CD4-positive, CD25-positive, alpha-beta regulatory T cell (primary cell): ENCODE data around the gene ANXA2. TPM values are rescaled to one million over a fixed set of nuclear protein-coding genes. Genes with fewer than 3 reads are reported as not detected.

Experiments
- ATAC-seq, 2 donors: fragments of 150-1000 bp; cut with Tn5 transposase; one replicate each; pipeline ENCODE4 v1.10.0; 2021; ENCODE audit warnings: low read depth in 2 of 2, moderate number of reproducible peaks in 2 of 2, moderate library complexity in 1 of 2
- DNase-seq, 3 donors: peaks; one replicate each; pipeline versions ENCODE4 v3.0.0 to v3.0.0-alpha.2; 2012 to 2022; ENCODE audit warnings: mixed read lengths in 1 of 3
- H3K27ac ChIP-seq: one replicate; pipeline ENCODE4 v1.7.0; 2013; ENCODE audit warnings: mild to moderate bottlenecking, low read length; ENCODE audit not compliant: insufficient read depth, poor library complexity, severe bottlenecking
- H3K27me3 ChIP-seq: one replicate; pipeline ENCODE4 v1.7.0; 2013; ENCODE audit warnings: low read length; ENCODE audit not compliant: control insufficient read depth, insufficient read depth
- H3K36me3 ChIP-seq: one replicate; pipeline ENCODE4 v1.7.0; 2013; ENCODE audit warnings: mild to moderate bottlenecking, low read length, moderate library complexity; ENCODE audit not compliant: control insufficient read depth, insufficient read depth
- H3K4me1 ChIP-seq: 2 replicates; pipeline ENCODE4 v1.7.0; 2013; ENCODE audit warnings: mild to moderate bottlenecking, low read length; ENCODE audit not compliant: insufficient read depth, control insufficient read depth, poor library complexity, severe bottlenecking
- H3K4me3 ChIP-seq: one replicate; pipeline ENCODE4 v1.7.0; 2013; ENCODE audit warnings: low read depth, mild to moderate bottlenecking, low read length, moderate library complexity
- H3K9me3 ChIP-seq, 2 experiments: 1 replicate in 1 of 2; 2 replicates in 1 of 2; pipeline ENCODE4 v1.7.0; 2013; ENCODE audit warnings: low read length in 2 of 2, mild to moderate bottlenecking in 1 of 2, moderate library complexity in 1 of 2; ENCODE audit not compliant: control insufficient read depth in 2 of 2
- H3K27ac Mint-ChIP-seq, 3 donors: one replicate each; pipeline ENCODE4 v1.8.0; 2020 to 2022; ENCODE audit warnings: mild to moderate bottlenecking in 3 of 3, mixed read lengths in 3 of 3, moderate library complexity in 2 of 3
- H3K27me3 Mint-ChIP-seq: one replicate; pipeline ENCODE4 v1.8.0; 2022; ENCODE audit warnings: mild to moderate bottlenecking, mixed read lengths
- H3K36me3 Mint-ChIP-seq: one replicate; pipeline ENCODE4 v1.8.0; 2020; ENCODE audit warnings: mixed read lengths
- H3K4me1 Mint-ChIP-seq, 4 donors: one replicate each; pipeline ENCODE4 v1.8.0; 2020 to 2022; ENCODE audit warnings: mixed read lengths in 4 of 4, mild to moderate bottlenecking in 1 of 4
- H3K4me3 Mint-ChIP-seq, 4 donors: one replicate each; pipeline ENCODE4 v1.8.0; 2020 to 2022; ENCODE audit warnings: mild to moderate bottlenecking in 4 of 4, mixed read lengths in 4 of 4, moderate library complexity in 3 of 4
- H3K9me3 Mint-ChIP-seq, 7 donors: one replicate each; pipeline ENCODE4 v1.8.0; 2020 to 2022; ENCODE audit warnings: mixed read lengths in 7 of 7, mild to moderate bottlenecking in 3 of 7, moderate library complexity in 2 of 7
- polyA plus RNA-seq, 4 donors: library from polyadenylated mRNA; unstranded; fragments of 300-500 nt; fragmentation: Illumina TruSeq; gene quantifications; one replicate each; pipeline ENCODE4 v1.2.3, GENCODE V29; 2021
- total RNA-seq: library from RNA; stranded (reverse); gene quantifications from one replicate; pipeline ENCODE4 v1.2.3, GENCODE V29; 2022

Gene ANXA2
- total and polyA plus RNA-seq, 5 donors from 2014 or later: 261 to 1,236 (median 706) TPM

- Histone ChIP-seq H3K27me3 (no peaks in the 10 kb centered on the region), H3K36me3 (peaks cover 27% of the 10 kb centered on the region), H3K4me3 (no peak overlapping the region), H3K27ac (no peak overlapping the region), H3K4me1 (peaks cover 36% of the 10 kb centered on the region), H3K9me3 (no peaks in the 10 kb centered on the region)
- Mint-ChIP-seq H3K36me3 (peaks cover 16% of the 10 kb centered on the region), H3K9me3 (no peaks in the 10 kb centered on the region), H3K4me1 (peaks cover 14 to 68% (median 47%) of the 10 kb centered on the region in 4 donors), H3K4me3 (no peak overlapping the region), H3K27ac (peak overlapping the region in 1 of 3 donors; percentile 13), H3K27me3 (no peaks in the 10 kb centered on the region)
- no peak for DNase-seq
- no peak for ATAC-seq
Observed at GRCh38 chr15:60386615-60387014, 11.2 kb downstream of the ANXA2 start.

GRCh38 chr15:60385620-60386552, 11.9 kb downstream of the ANXA2 start:
- peak overlapping the region in 1 of 3 donors; percentile 13 for H3K27ac Mint-ChIP-seq
- DNase-seq: no peak
- no peaks in the 10 kb centered on the region for H3K9me3 ChIP-seq
- no peaks in the 10 kb centered on the region for H3K9me3 Mint-ChIP-seq
- H3K36me3 Mint-ChIP-seq: peaks cover 22% of the 10 kb centered on the region
- H3K4me1 ChIP-seq: peaks cover 29% of the 10 kb centered on the region
- no peaks in the 10 kb centered on the region for H3K27me3 Mint-ChIP-seq
- H3K36me3 ChIP-seq: peaks cover 34% of the 10 kb centered on the region
- no peak for ATAC-seq
- no peaks in the 10 kb centered on the region for H3K27me3 ChIP-seq
- peaks cover 11 to 68% (median 42%) of the 10 kb centered on the region in 4 donors for H3K4me1 Mint-ChIP-seq
- H3K4me3 Mint-ChIP-seq: no peak overlapping the region
- H3K27ac ChIP-seq: no peak overlapping the region
- no peak overlapping the region for H3K4me3 ChIP-seq

- Mint-ChIP-seq H3K36me3 (peaks cover 29% of the 10 kb centered on the region), H3K9me3 (no peaks in the 10 kb centered on the region), H3K4me3 (no peak overlapping the region), H3K27ac (no peak overlapping the region), H3K4me1 (peaks cover 5 to 56% (median 31%) of the 10 kb centered on the region in 4 donors), H3K27me3 (no peaks in the 10 kb centered on the region)
- Histone ChIP-seq H3K27me3 (no peaks in the 10 kb centered on the region), H3K4me3 (no peak overlapping the region), H3K4me1 (peaks cover 16% of the 10 kb centered on the region), H3K36me3 (peaks cover 43% of the 10 kb centered on the region), H3K27ac (no peak overlapping the region), H3K9me3 (no peaks in the 10 kb centered on the region)
- no peak for DNase-seq
- no peak for ATAC-seq
Observed at GRCh38 chr15:60384526-60385126, 13.2 kb downstream of the ANXA2 start.

- Histone ChIP-seq H3K27me3 (no peaks in the 10 kb centered on the region), H3K36me3 (peaks cover 46% of the 10 kb centered on the region), H3K27ac (no peak overlapping the region), H3K4me3 (no peak overlapping the region), H3K9me3 (no peaks in the 10 kb centered on the region), H3K4me1 (peaks cover 11% of the 10 kb centered on the region)
- H3K36me3 Mint-ChIP-seq: peaks cover 31% of the 10 kb centered on the region
- H3K27ac Mint-ChIP-seq: no peak overlapping the region
- H3K4me1 Mint-ChIP-seq: peaks cover 0 to 51% (median 26%) of the 10 kb centered on the region in 4 donors
- H3K4me3 Mint-ChIP-seq: no peak overlapping the region
- no peaks in the 10 kb centered on the region for H3K9me3 Mint-ChIP-seq
- no peak for DNase-seq
- no peaks in the 10 kb centered on the region for H3K27me3 Mint-ChIP-seq
- ATAC-seq: no peak
Observed at GRCh38 chr15:60384053-60384452, 13.7 kb downstream of the ANXA2 start.

- no peak for ATAC-seq
- Histone ChIP-seq H3K27me3 (no peaks in the 10 kb centered on the region), H3K4me1 (peaks cover under 1% of the 10 kb centered on the region), H3K27ac (no peak overlapping the region), H3K4me3 (no peak overlapping the region), H3K9me3 (no peaks in the 10 kb centered on the region), H3K36me3 (peaks cover 46% of the 10 kb centered on the region)
- H3K9me3 Mint-ChIP-seq: no peaks in the 10 kb centered on the region
- H3K36me3 Mint-ChIP-seq: peaks cover 31% of the 10 kb centered on the region
- H3K4me3 Mint-ChIP-seq: no peak overlapping the region
- no peaks in the 10 kb centered on the region for H3K27me3 Mint-ChIP-seq
- H3K4me1 Mint-ChIP-seq: peaks cover 0 to 44% (median 20%) of the 10 kb centered on the region in 4 donors
- no peak for DNase-seq
- H3K27ac Mint-ChIP-seq: no peak overlapping the region
Observed at GRCh38 chr15:60382773-60383674, 14.8 kb downstream of the ANXA2 start.

- H3K4me1 Mint-ChIP-seq: peaks cover 4 to 28% (median 8%) of the 10 kb centered on the region in 4 donors
- H3K36me3 Mint-ChIP-seq: peaks cover 42% of the 10 kb centered on the region
- Histone ChIP-seq H3K36me3 (peaks cover 56% of the 10 kb centered on the region), H3K4me3 (no peak overlapping the region), H3K4me1 (no peaks in the 10 kb centered on the region), H3K9me3 (no peaks in the 10 kb centered on the region), H3K27me3 (no peaks in the 10 kb centered on the region), H3K27ac (no peak overlapping the region)
- no peaks in the 10 kb centered on the region for H3K9me3 Mint-ChIP-seq
- no peak for DNase-seq
- ATAC-seq: no peak
- no peak overlapping the region for H3K4me3 Mint-ChIP-seq
- no peaks in the 10 kb centered on the region for H3K27me3 Mint-ChIP-seq
- peak overlapping the region in 1 of 3 donors; percentile 32 for H3K27ac Mint-ChIP-seq
Observed at GRCh38 chr15:60381148-60381788, 16.5 kb downstream of the ANXA2 start.
